NK-92 (cell line): Measurements from ENCODE around the gene OXCT2.
"Not testable (repeated sequence)": the region's sequence is repeated elsewhere in the genome, so short reads cannot be mapped to it uniquely, and the experiment has no call there.

Experiments used
- DNase-seq: peaks from one replicate; lab custom pipeline; 2025; ENCODE audit not compliant: unreplicated experiment; lab: John Stamatoyannopoulos, UW

Gene OXCT2

DNA sequence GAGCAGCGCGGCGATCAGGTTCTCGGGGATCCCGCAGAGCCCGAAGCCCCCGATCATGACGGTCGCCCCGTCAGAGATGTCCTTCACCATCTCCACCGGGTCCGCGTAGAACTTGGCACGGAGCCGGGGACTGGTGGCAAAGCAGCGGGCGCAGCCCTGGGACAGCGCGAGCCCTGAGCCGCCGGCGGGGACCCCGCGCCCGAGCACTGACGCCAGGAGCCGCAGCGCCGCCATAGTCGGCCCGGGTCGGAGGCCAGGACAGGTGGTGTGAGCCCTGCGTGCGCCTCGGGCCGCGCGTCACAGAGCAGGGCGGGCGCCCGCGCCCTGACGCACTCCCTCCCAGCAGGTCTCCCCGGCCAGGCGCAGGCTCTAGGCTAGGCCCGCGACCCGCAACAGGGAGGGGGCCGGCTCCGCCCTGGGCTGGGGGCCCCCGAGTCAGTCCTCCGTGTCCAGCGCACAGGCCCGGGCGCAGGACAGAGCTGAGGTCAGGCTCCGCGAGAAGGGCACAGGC lies at the start of gene OXCT2:
OXCT2 (minus strand) TSS at position 327 of the 511 bp plus-strand sequence; CDS start at position 234, 93 bp downstream.
- DNase-seq, result not testable (repeated sequence)

GRCh38 chr1:39819091-39819812 lies 48.1 kb upstream of the OXCT2 start:
- DNase-seq, result no peak

- DNase-seq, result no peak
Measured at GRCh38 chr1:39818482-39818881, 47.3 kb upstream of the OXCT2 start.

DNA sequence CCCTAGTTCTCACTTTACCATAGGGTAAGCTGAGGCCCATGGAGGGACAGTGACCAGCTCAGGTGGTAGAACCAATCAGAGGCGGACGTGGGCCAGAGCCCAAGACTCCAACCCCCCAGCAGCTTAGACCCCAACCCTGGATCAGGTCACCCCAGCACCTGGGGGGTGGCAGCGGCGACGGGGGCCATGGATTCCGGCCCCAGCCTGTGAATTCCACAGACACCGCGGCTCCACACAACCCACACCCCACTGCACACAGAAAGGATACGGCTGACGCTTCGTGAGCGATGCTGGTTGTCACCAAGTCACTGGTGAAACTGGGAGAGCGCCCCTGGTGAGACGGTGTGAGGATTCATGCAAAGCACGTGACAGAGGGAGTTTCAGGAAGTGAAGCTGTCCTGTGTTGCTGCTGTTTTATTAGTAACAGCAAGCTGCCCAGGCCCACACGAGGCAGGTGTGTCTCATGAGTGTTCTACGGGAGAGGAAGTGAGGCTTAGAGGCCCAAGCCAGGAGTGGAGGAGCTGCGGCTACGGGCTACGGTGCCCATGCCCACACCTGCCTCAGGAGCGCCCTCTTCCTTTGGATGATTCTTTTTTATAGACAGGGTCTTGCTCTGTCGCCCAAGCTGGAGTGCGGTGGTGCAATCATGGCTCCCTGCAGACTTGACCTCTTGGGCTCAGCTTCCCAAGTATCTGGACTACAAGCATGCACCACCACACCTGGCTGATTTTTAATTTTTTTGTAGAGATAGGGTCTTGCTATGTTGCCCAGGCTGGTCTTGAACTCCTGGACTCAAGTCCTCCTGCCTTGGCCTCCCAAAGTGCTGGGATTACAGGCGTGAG lies 46.2 kb upstream of the OXCT2 start:
- not testable (repeated sequence) for DNase-seq

DNA sequence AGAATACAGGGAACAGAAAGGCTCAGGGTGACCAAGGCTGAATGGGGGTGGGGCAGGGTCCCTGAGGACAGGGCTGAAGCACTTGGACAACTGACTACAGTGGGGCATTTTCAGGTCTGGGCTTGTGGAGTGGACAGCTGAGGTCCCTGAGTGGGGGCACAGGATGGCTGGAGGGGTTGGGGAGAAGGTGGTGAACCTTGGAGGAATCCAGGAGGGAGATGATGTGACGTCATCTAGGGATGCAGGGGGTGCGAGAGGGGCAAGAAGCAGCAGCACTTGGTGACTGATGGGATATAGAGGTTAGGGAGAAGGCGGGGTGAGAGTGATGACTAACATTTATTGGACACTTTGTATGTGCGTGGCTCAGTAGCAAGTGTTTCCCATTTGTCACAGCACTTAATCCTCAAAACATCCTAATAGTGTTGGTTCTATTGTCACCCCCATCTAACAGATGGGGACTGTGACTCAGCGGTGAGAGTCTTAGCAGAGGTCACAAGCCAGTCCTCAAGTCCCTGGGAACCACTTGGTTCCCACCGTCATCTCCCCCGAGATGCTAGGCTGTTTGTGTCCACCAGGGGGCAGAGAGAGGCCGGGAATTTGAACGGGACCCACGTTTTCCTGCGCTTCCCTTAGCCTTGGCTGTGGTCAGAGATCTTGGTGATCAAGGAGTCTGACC lies 45.4 kb upstream of the OXCT2 start:
- no peak for DNase-seq

GRCh38 chr1:39812913-39813312 lies 41.8 kb upstream of the OXCT2 start:
- no peak for DNase-seq

DNA sequence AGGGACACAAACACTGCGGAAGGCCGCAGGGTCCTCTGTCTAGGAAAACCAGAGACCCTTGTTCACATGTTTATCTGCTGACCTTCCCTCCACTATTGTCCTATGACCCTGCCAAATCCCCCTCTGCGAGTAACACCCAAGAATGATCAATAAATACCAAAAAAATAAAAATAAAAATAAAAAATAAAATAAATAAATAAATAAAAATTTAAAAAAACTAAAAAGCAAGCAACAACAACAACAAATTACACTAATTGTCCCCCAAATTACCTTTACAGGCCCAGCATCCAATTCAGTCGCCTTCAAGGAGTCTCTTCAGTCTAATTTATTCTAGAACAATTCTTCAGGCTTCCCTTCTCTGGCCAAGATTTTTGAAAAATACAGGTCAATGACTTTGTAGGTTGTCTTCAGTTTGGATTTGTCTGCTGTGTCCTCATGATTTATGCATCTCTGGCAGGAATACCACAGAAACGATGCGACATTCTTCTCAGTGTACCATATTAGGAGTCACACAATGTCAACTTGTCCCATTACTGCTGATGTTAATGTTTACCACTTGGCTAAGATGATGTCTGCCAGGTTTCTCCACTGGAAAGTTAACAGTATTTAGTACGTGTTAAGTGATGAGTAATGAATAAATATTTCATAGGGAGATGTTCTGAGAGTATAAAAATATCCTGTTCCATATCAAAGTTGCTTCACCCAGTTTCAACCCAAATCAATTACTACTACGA lies 37.8 kb upstream of the OXCT2 start:
- no peak for DNase-seq

GRCh38 chr1:39805385-39805784 lies 34.2 kb upstream of the OXCT2 start:
- no peak for DNase-seq

DNA sequence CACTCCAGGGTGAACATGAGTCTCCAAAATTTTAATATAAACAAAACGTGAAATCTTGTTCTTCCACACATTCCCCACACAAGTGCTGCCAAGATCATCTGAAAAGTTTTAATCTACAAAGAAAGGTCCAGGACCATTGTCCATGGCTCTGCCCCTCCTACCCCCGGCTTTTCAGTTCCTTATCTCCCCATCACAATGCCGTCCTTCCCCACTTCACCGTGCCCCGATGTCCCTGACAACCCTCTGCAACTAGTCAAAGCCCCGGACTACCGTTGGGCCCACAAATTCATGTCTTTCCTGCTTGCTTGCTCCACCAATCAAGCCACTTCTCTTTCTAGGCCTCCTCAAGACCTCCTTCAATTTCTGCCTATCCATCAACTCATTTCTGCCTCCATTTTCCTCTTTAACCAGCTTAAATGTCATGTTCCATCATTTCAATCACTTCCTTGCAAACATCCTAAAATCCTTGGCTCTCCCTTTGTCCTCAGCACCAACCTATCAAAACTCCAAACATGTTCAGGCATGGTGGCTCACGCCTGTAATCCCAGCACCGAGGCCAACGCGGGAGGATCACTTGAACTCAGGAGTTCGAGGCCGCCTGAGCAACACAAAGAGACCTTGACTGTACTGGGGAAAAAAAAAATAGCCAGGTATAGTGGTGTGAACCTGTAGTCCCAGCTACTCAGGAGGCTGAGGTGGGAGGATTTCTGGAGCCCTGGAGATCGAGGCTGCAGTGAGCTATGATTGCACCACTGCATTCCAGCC lies 31.5 kb upstream of the OXCT2 start:
- DNase-seq, result no peak

GRCh38 chr1:39800471-39800835 lies 29.3 kb upstream of the OXCT2 start:
- DNase-seq, result no peak

- DNase-seq, result no peak
Measured at GRCh38 chr1:39799770-39800470, 28.8 kb upstream of the OXCT2 start.

GRCh38 chr1:39798859-39799769 lies 28.0 kb upstream of the OXCT2 start:
- peak; percentile 10 for DNase-seq

GRCh38 chr1:39795651-39796050 lies 24.5 kb upstream of the OXCT2 start:
- no peak for DNase-seq

- DNase-seq, result no peak
Measured at GRCh38 chr1:39791838-39792237, 20.7 kb upstream of the OXCT2 start.

DNA sequence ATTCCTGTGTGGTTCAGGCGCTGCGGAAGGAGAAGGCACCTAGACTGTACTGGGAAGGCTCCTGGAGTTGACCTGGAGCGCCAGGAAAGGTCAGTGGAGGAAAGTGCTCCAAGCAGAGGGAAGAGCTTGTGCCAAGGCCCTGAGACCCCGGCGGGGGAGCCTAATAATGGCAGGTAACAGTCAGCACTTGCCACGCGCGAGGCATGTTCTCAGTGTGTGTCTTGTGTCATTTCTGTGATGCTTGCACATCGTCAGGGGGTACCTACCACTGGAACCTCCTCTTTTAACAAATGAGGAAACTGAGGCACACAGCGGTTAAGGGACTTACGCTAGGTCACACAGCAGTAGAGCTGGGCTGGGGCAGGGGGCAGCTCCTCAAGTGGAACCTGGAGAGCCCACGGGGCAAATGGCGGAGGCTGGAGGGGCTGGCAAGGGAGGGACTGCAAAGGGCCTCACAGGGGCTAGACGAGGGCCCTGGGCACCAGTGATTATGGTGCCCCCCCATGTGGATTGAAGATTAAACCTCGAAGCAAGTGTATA lies 18.5 kb upstream of the OXCT2 start:
- DNase-seq, result no peak

- DNase-seq, result no peak
Measured at GRCh38 chr1:39788758-39789570, 17.8 kb upstream of the OXCT2 start, which contains the start of gene BMP8B. Gene BMP8B (minus strand): TSS chr1:39788865. CDS start chr1:39788485, 380 bp downstream.

DNA sequence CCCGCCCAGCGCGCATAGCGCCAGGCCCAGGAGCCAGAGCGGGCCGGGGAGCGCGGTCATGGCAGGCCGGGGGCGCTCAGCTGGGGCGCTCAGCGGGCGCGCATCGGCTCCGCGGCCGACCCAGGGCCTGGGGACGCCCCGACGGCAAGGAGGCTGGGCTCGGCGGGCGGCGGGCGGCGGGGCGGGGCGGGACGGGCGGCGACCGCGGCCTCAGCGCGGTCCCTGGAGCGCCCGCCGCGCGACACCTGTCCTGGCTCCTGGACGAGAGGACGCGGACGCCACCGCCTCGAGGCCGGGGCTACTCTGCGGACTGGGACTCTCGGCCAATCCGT lies 17.2 kb upstream of the OXCT2 start:
- no peak for DNase-seq
